Measurements from ENCODE around the gene CDHR3.
A peak's percentile ranks its signal among the peaks of the same experiment; 100 is the strongest.

CDHR3 gene

GRCh38 chr7:106068986-106069385 lies 105.9 kb downstream of the CDHR3 start:
- DNase-seq (ENCODE audit: low read depth) = peak; percentile 80
- no peak overlapping the region for H3K4me3 ChIP-seq (ENCODE audit: low read depth, low read length)
- TF ChIP-seq CTCF (IDR thresholded peaks at IDR 0.05; ENCODE audit: control insufficient read depth, extremely low read depth, insufficient read depth) = no peak

- TF ChIP-seq CTCF (IDR thresholded peaks at IDR 0.05; ENCODE audit: control insufficient read depth, extremely low read depth, insufficient read depth) = no peak
- no peak overlapping the region for H3K4me3 ChIP-seq (ENCODE audit: low read depth, low read length)
- DNase-seq (ENCODE audit: low read depth) = no peak
Measured at GRCh38 chr7:106069471-106070200, 106.6 kb downstream of the CDHR3 start.

GRCh38 chr7:106070201-106070551 lies 107.1 kb downstream of the CDHR3 start:
- no peak for TF ChIP-seq CTCF (IDR thresholded peaks at IDR 0.05; ENCODE audit: control insufficient read depth, extremely low read depth, insufficient read depth)
- DNase-seq (ENCODE audit: low read depth) = no peak
- H3K4me3 ChIP-seq (ENCODE audit: low read depth, low read length) = no peak overlapping the region

- no peak for TF ChIP-seq CTCF (IDR thresholded peaks at IDR 0.05; ENCODE audit: control insufficient read depth, extremely low read depth, insufficient read depth)
- no peak for DNase-seq (ENCODE audit: low read depth)
- H3K4me3 ChIP-seq (ENCODE audit: low read depth, low read length) = no peak overlapping the region
Measured at GRCh38 chr7:106070567-106071254, 107.6 kb downstream of the CDHR3 start.

GRCh38 chr7:106071356-106071998 lies 108.4 kb downstream of the CDHR3 start:
- H3K4me3 ChIP-seq (ENCODE audit: low read depth, low read length) = no peak overlapping the region
- no peak for TF ChIP-seq CTCF (IDR thresholded peaks at IDR 0.05; ENCODE audit: control insufficient read depth, extremely low read depth, insufficient read depth)
- peak; percentile 58 for DNase-seq (ENCODE audit: low read depth)

GRCh38 chr7:106071999-106072714 lies 109.1 kb downstream of the CDHR3 start:
- TF ChIP-seq CTCF (IDR thresholded peaks at IDR 0.05; ENCODE audit: control insufficient read depth, extremely low read depth, insufficient read depth) = no peak
- no peak overlapping the region for H3K4me3 ChIP-seq (ENCODE audit: low read depth, low read length)
- DNase-seq (ENCODE audit: low read depth) = peak; percentile 92
